PC-9 (cell line): ENCODE results near the gene GLA. TPM values are rescaled to one million over a fixed set of nuclear protein-coding genes. Genes with fewer than 3 reads are reported as not detected.

Experiments used
- total RNA-seq: library from RNA; stranded (reverse); gene quantifications from 2 replicates; pipeline ENCODE4 v1.2.3, GENCODE V29; 2021

GLA gene
- total RNA-seq, 1 experiment from 2014 or later: 80.5 TPM

Other genes with a start within 250 kb of the GLA start
- 0.80 and 0.94 TPM in 2 replicates for gene DRP2, start 188.1 kb downstream of the GLA start, total RNA-seq
- 0.24 and 0.25 TPM in 2 replicates for gene TAF7L, start 116.6 kb downstream of the GLA start, total RNA-seq
- 16.5 and 17.6 TPM in 2 replicates for gene TIMM8A, start 59.2 kb downstream of the GLA start, total RNA-seq
- gene BTK, start 21.7 kb downstream of the GLA start, total RNA-seq: not detected in 2 replicates
- 299 and 359 TPM in 2 replicates for gene RPL36A, start 16.9 kb downstream of the GLA start, total RNA-seq
- gene HNRNPH2, start 297 bp upstream of the GLA start, total RNA-seq: 61.0 and 72.9 TPM in 2 replicates
- gene ARMCX4, start 77.5 kb upstream of the GLA start, total RNA-seq: 4.8 and 6.5 TPM in 2 replicates
- 0.15 TPM in 1 of 2 replicates, not detected in the other for gene ARMCX1, start 142.6 kb upstream of the GLA start, total RNA-seq
- gene ARMCX6, start 210.1 kb upstream of the GLA start, total RNA-seq: 48.2 and 65.5 TPM in 2 replicates
- gene ARMCX3, start 215.2 kb upstream of the GLA start, total RNA-seq: 25.6 and 29.6 TPM in 2 replicates